GM12878 (cell line): ENCODE data around the gene SKIC8. TPM values are rescaled to one million over a fixed set of nuclear protein-coding genes. Genes with fewer than 3 reads are reported as not detected.

Experiments used
- ATAC-seq: fragments of 200-7000 bp; cut with Tn5 transposase; 3 replicates; pipeline ENCODE4 v1.9.1; 2020; ENCODE audit warnings: mild to moderate bottlenecking, moderate library complexity
- BruUV-seq: library from RNA; stranded (reverse); fragments of 400-500 nt; replicated peaks from 2 replicates; lab custom pipeline; 2021; lab: Mats Ljungman, UMichigan
- CTCF ChIA-PET: fragments of 300-600 bp; sonication (Branson Sonifier 250); formaldehyde crosslinking; extraction: SDS; loops from one replicate; lab custom pipeline; 2021; ENCODE audit warnings: inconsistent platforms; lab: Yijun Ruan, JAX
- POLR2A ChIA-PET: fragments of 350-600 bp; formaldehyde crosslinking; extraction: SDS; loops from one replicate; lab custom pipeline; 2021; ENCODE audit warnings: inconsistent platforms; lab: Charles Lee
- RAD21 ChIA-PET: fragments of 300-600 bp; sonication (Branson Sonifier 250); formaldehyde crosslinking; loops from one replicate; lab custom pipeline; 2023; ENCODE audit warnings: antibody characterized with exemption; ENCODE audit not compliant: unreplicated experiment; lab: Charles Lee
- SMC1A ChIA-PET: fragments of 300-600 bp; sonication (Branson Sonifier 250); formaldehyde crosslinking; loops from one replicate; lab custom pipeline; 2023; ENCODE audit not compliant: unreplicated experiment, uncharacterized antibody; lab: Charles Lee
- DNase-seq: peaks from one replicate; pipeline ENCODE4 v3.0.0-alpha.2; 2011; ENCODE audit warnings: low read depth, low spot score
- FAIRE-seq: peaks from 3 replicates; lab custom pipeline; 2011; peaks lifted over from hg19 to GRCh38; lab: Jason Lieb, UNC
- H2AFZ ChIP-seq: 2 replicates; pipeline ENCODE4 v1.6.0; 2011; ENCODE audit warnings: low read depth, low read length, control low read depth; ENCODE audit not compliant: control insufficient read depth
- H3K27ac ChIP-seq: 2 replicates; pipeline ENCODE4 v1.5.1; 2011; ENCODE audit warnings: control low read depth; ENCODE audit not compliant: control insufficient read depth, insufficient read depth
- H3K27me3 ChIP-seq, 2 experiments: replicated peaks in 1 of 2; 2 replicates each; pipeline versions ENCODE4 v1.6.0 to v1.6.1; 2011; ENCODE audit warnings: low read length in 1 of 2; ENCODE audit not compliant: control insufficient read depth in 2 of 2, insufficient read depth in 2 of 2
- H3K36me3 ChIP-seq, 2 experiments: 2 replicates each; pipeline ENCODE4 v1.5.1; 2011; ENCODE audit warnings: low read length in 1 of 2; ENCODE audit not compliant: control insufficient read depth in 2 of 2, insufficient read depth in 2 of 2
- H3K4me1 ChIP-seq: 2 replicates; pipeline ENCODE4 v1.6.1; 2011; ENCODE audit warnings: mild to moderate bottlenecking, low read length, moderate library complexity, mixed read lengths; ENCODE audit not compliant: control insufficient read depth, insufficient read depth
- H3K4me2 ChIP-seq: 2 replicates; pipeline ENCODE4 v1.6.0; 2011; ENCODE audit warnings: control low read depth; ENCODE audit not compliant: control insufficient read depth, insufficient read depth
- H3K4me3 ChIP-seq: fragments of 200-600 bp; sonication (generic); 2 replicates; pipeline ENCODE4 v1.5.1; 2016
- H3K79me2 ChIP-seq: 2 replicates; pipeline ENCODE4 v1.6.0; 2011; ENCODE audit warnings: low read length; ENCODE audit not compliant: control insufficient read depth, insufficient read depth
- H3K9ac ChIP-seq: 2 replicates; pipeline ENCODE4 v1.8.0; 2011; ENCODE audit warnings: low read length, control low read depth, mixed read lengths; ENCODE audit not compliant: control insufficient read depth, insufficient read depth
- H3K9me3 ChIP-seq: replicated peaks from 3 replicates; pipeline ENCODE4 v1.5.1; 2011; ENCODE audit warnings: mild to moderate bottlenecking, low read length; ENCODE audit not compliant: control insufficient read depth, insufficient read depth
- H4K20me1 ChIP-seq: 2 replicates; pipeline ENCODE4 v1.6.0; 2011; ENCODE audit not compliant: control insufficient read depth, insufficient read depth
- BCL11A ChIP-seq: IDR thresholded peaks from 2 replicates; pipeline ENCODE4 v1.6.1; 2011; ENCODE audit warnings: low read depth, low read length
- GATAD2B ChIP-seq: fragments of 450-650 bp; conservative IDR thresholded peaks from 2 replicates; pipeline ENCODE4 v1.6.1; 2017; ENCODE audit warnings: low read depth, mild to moderate bottlenecking, moderate library complexity
- HCFC1 ChIP-seq: fragments of 150-350 bp; IDR thresholded peaks from 2 replicates; pipeline ENCODE4 v1.6.1; 2014; ENCODE audit warnings: low read length
- NFIC ChIP-seq: IDR thresholded peaks from 2 replicates; pipeline ENCODE4 v1.6.1; 2012; ENCODE audit warnings: low read depth, mild to moderate bottlenecking, inconsistent platforms, low read length, moderate library complexity
- NFYB ChIP-seq: IDR thresholded peaks from 2 replicates; pipeline ENCODE4 v1.6.1; 2011; ENCODE audit warnings: low read depth, mild to moderate bottlenecking, low read length, improper control_type of control experiment, moderate library complexity; ENCODE audit not compliant: insufficient read depth
- NR2F1 ChIP-seq: fragments of 450-650 bp; conservative IDR thresholded peaks from 2 replicates; pipeline ENCODE4 v1.6.1; 2017; ENCODE audit warnings: mild to moderate bottlenecking
- PAX8 ChIP-seq: fragments of 450-650 bp; IDR thresholded peaks from 2 replicates; pipeline ENCODE4 v1.6.1; 2017; ENCODE audit warnings: mild to moderate bottlenecking, moderate library complexity
- RAD21 ChIP-seq: IDR thresholded peaks from 2 replicates; pipeline ENCODE4 v1.6.1; 2011; ENCODE audit warnings: mild to moderate bottlenecking, low read depth, low read length, moderate library complexity; ENCODE audit not compliant: insufficient read depth
- RCOR1 ChIP-seq: conservative IDR thresholded peaks from 2 replicates; pipeline ENCODE4 v1.6.1; 2012; ENCODE audit warnings: low read depth, low read length, improper control_type of control experiment
- SIN3A ChIP-seq: IDR thresholded peaks from 2 replicates; pipeline ENCODE4 v1.6.1; 2012; ENCODE audit warnings: low read depth, low read length, improper control_type of control experiment
- SMC3 ChIP-seq: IDR thresholded peaks from 2 replicates; pipeline ENCODE4 v1.6.1; 2011; ENCODE audit warnings: low read length, improper control_type of control experiment, borderline replicate concordance
- SPI1 ChIP-seq: IDR thresholded peaks from 2 replicates; pipeline ENCODE4 v1.6.1; 2011; ENCODE audit warnings: low read depth, mild to moderate bottlenecking, low read length, moderate library complexity, borderline replicate concordance; ENCODE audit not compliant: insufficient read depth
- SUZ12 ChIP-seq: fragments of 200-600 bp; sonication (generic); IDR thresholded peaks from one replicate; pipeline ENCODE4 v1.6.1; 2018; ENCODE audit warnings: antibody characterized with exemption, mild to moderate bottlenecking; ENCODE audit not compliant: unreplicated experiment
- TCF12 ChIP-seq: IDR thresholded peaks from 2 replicates; pipeline ENCODE4 v1.6.1; 2011; ENCODE audit warnings: low read depth, mild to moderate bottlenecking, low read length
- YBX1 ChIP-seq: fragments of 450-650 bp; IDR thresholded peaks from 2 replicates; pipeline ENCODE4 v1.6.1; 2016; ENCODE audit warnings: antibody characterized with exemption
- ZNF622 ChIP-seq: fragments of 450-650 bp; IDR thresholded peaks from 2 replicates; pipeline ENCODE4 v1.6.1; 2017; ENCODE audit warnings: mild to moderate bottlenecking, inconsistent platforms
- WGBS: methylation state at CpG from one replicate; pipeline ENCODE4 v1.1.6; 2016; ENCODE audit warnings: low lambda C conversion rate; ENCODE audit not compliant: insufficient replicate concordance, insufficient coverage; ENCODE audit errors: missing lambda C conversion rate; 5-methylcytosine and 5-hydroxymethylcytosine counted together
- in situ Hi-C: fragments of 300-500 bp; cut with MboI; formaldehyde crosslinking; loops from 9 replicates; pipeline ENCODE4 v1.14.3; 2018; ENCODE audit warnings: mixed read lengths
- intact Hi-C: fragments of 100-400 bp; cut with micrococcal nuclease; formaldehyde crosslinking; loops from one replicate; pipeline ENCODE4 v1.14.2; 2022; ENCODE audit not compliant: unreplicated experiment
- polyA plus RNA-seq, 11 experiments: library from polyadenylated mRNA; depleted of rRNA in 4 of 11; unstranded in 6 of 11; stranded (reverse) in 5 of 11; fragments of >200 nt; fragmentation: Nextera tagmentation in 4 of 11; fragmentation: Illumina TruSeq in 1 of 11; extraction: Ambion mirVana in 4 of 11; extraction: Trizol in 1 of 11; gene quantifications; 1 replicate in 1 of 11; 2 replicates in 10 of 11; pipeline versions ENCODE4 v1.2.1 to v1.2.3, GENCODE V29; 2011 to 2016; ENCODE audit warnings: inconsistent platforms in 2 of 11, missing spikeins in 2 of 11, low read depth in 1 of 11
- total RNA-seq, 4 experiments: library from RNA; depleted of rRNA in 3 of 4; stranded (reverse); fragments of >200 nt in 3 of 4; fragmentation: Illumina TruSeq in 1 of 4; extraction: Trizol in 1 of 4; gene quantifications; 2 replicates each; pipeline versions ENCODE4 v1.2.1 to v1.2.3, GENCODE V29; 2013 to 2021
- TF ChIP-seq, protein P1 (sequence below): fragments of 450-650 bp; IDR thresholded peaks from 2 replicates; pipeline ENCODE4 v1.6.1; 2018; ENCODE audit warnings: mild to moderate bottlenecking, low read depth, moderate library complexity; ENCODE audit not compliant: partially characterized antibody
- TF ChIP-seq, protein P2 (sequence below): fragments of 450-650 bp; IDR thresholded peaks from 2 replicates; pipeline ENCODE4 v1.6.1; 2016; ENCODE audit warnings: mild to moderate bottlenecking
- TF ChIP-seq, protein P3 (sequence below): IDR thresholded peaks from 2 replicates; pipeline ENCODE4 v1.6.1; 2012; ENCODE audit warnings: low read depth, low read length, improper control_type of control experiment
- TF ChIP-seq, protein P4 (sequence below): fragments of 450-650 bp; conservative IDR thresholded peaks from 2 replicates; pipeline ENCODE4 v1.6.1; 2017; ENCODE audit warnings: mild to moderate bottlenecking, moderate library complexity

The SKIC8 gene
- total and polyA plus RNA-seq, 10 of the 15 experiments (the other 5 are each of a cell fraction or from before 2014, with no cell fraction given), result 57.0 to 288 (median 128) TPM

DNA sequence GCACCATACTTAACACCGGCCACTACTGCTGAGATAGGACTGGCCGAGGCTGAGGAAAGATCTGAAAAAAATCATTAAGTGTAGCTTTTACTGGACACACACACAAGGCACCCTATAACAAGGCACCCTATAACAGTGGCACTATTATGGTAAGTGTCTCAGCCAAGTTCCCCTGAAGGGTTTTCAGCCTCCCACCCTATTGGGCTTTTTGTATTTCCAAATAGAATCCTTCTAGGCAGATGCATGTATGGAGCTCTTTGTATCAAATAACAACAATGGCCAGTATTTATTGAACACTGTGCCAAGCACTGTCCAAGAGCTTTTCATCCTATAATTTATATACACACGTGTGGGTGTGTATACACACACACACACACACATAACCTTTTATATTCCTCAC, 41.7 kb downstream of the SKIC8 start:
- CTCF ChIA-PET, result interaction anchor here (0.6 to 1.5 kb wide), 5 partner anchors 11 to 149 kb away, joined by 3 to 6 read pairs (median 3); no protein-coding TSS in a partner anchor
- intact Hi-C loops, result no loop called here

More for the DNA sequence above, 41.7 kb downstream of the SKIC8 start:
- no peak for TF ChIP-seq SIN3A
- TF ChIP-seq HCFC1, result no peak
- TF ChIP-seq TCF12, result no peak
- TF ChIP-seq ZNF622, result no peak
- no peak for TF ChIP-seq SPI1
- TF ChIP-seq YBX1, result no peak
- TF ChIP-seq PAX8, result no peak
- no peak for TF ChIP-seq SUZ12
- TF ChIP-seq GATAD2B, result no peak
- TF ChIP-seq RCOR1, result no peak
- no peak for TF ChIP-seq BCL11A
- TF ChIP-seq, protein P1, sequence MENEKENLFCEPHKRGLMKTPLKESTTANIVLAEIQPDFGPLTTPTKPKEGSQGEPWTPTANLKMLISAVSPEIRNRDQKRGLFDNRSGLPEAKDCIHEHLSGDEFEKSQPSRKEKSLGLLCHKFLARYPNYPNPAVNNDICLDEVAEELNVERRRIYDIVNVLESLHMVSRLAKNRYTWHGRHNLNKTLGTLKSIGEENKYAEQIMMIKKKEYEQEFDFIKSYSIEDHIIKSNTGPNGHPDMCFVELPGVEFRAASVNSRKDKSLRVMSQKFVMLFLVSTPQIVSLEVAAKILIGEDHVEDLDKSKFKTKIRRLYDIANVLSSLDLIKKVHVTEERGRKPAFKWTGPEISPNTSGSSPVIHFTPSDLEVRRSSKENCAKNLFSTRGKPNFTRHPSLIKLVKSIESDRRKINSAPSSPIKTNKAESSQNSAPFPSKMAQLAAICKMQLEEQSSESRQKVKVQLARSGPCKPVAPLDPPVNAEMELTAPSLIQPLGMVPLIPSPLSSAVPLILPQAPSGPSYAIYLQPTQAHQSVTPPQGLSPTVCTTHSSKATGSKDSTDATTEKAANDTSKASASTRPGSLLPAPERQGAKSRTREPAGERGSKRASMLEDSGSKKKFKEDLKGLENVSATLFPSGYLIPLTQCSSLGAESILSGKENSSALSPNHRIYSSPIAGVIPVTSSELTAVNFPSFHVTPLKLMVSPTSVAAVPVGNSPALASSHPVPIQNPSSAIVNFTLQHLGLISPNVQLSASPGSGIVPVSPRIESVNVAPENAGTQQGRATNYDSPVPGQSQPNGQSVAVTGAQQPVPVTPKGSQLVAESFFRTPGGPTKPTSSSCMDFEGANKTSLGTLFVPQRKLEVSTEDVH, result no peak
- TF ChIP-seq, protein P2, sequence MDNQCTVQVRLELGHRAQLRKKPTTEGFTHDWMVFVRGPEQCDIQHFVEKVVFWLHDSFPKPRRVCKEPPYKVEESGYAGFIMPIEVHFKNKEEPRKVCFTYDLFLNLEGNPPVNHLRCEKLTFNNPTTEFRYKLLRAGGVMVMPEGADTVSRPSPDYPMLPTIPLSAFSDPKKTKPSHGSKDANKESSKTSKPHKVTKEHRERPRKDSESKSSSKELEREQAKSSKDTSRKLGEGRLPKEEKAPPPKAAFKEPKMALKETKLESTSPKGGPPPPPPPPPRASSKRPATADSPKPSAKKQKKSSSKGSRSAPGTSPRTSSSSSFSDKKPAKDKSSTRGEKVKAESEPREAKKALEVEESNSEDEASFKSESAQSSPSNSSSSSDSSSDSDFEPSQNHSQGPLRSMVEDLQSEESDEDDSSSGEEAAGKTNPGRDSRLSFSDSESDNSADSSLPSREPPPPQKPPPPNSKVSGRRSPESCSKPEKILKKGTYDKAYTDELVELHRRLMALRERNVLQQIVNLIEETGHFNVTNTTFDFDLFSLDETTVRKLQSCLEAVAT, result no peak
- TF ChIP-seq, protein P3, sequence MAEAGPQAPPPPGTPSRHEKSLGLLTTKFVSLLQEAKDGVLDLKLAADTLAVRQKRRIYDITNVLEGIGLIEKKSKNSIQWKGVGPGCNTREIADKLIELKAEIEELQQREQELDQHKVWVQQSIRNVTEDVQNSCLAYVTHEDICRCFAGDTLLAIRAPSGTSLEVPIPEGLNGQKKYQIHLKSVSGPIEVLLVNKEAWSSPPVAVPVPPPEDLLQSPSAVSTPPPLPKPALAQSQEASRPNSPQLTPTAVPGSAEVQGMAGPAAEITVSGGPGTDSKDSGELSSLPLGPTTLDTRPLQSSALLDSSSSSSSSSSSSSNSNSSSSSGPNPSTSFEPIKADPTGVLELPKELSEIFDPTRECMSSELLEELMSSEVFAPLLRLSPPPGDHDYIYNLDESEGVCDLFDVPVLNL, result no peak
- no peak for TF ChIP-seq NR2F1
- TF ChIP-seq RAD21, result no peak
- TF ChIP-seq, protein P4, sequence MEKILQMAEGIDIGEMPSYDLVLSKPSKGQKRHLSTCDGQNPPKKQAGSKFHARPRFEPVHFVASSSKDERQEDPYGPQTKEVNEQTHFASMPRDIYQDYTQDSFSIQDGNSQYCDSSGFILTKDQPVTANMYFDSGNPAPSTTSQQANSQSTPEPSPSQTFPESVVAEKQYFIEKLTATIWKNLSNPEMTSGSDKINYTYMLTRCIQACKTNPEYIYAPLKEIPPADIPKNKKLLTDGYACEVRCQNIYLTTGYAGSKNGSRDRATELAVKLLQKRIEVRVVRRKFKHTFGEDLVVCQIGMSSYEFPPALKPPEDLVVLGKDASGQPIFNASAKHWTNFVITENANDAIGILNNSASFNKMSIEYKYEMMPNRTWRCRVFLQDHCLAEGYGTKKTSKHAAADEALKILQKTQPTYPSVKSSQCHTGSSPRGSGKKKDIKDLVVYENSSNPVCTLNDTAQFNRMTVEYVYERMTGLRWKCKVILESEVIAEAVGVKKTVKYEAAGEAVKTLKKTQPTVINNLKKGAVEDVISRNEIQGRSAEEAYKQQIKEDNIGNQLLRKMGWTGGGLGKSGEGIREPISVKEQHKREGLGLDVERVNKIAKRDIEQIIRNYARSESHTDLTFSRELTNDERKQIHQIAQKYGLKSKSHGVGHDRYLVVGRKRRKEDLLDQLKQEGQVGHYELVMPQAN, result no peak
- no peak for TF ChIP-seq NFIC
- TF ChIP-seq NFYB, result no peak
- no peak for TF ChIP-seq SMC3
- TF ChIP-seq, all 136 proteins: peak for 0
- DNase-seq (no peak), FAIRE-seq (no peak), ATAC-seq (no peak)
- ChIA-PET RAD21 (no interaction called here), SMC1A (no interaction called here), POLR2A (no interaction called here)
- Histone ChIP-seq H3K9ac (no peak overlapping the region), H3K27ac (no peak overlapping the region), H2AFZ (no peak overlapping the region), H3K27me3 (no peaks in the 10 kb centered on the region), H3K36me3 (no peaks in the 10 kb centered on the region), H4K20me1 (no peaks in the 10 kb centered on the region), H3K4me3 (no peak overlapping the region), H3K9me3 (no peaks in the 10 kb centered on the region), H3K4me1 (no peaks in the 10 kb centered on the region), H3K79me2 (no peaks in the 10 kb centered on the region), H3K4me2 (no peak overlapping the region)
- BruUV-seq, result no TSS peak
- 61% methylated on average over 3 of the region's 3 CpGs for WGBS
- in situ Hi-C loops, result no loop called here
